Kidney (tissue), 14 donors: ENCODE measurements around the gene PBOV1. TPM values are rescaled to one million over a fixed set of nuclear protein-coding genes. Genes with fewer than 3 reads are reported as not detected.

Experiments used
- DNase-seq, 5 donors: peaks; one replicate each; pipeline ENCODE4 v3.0.0-alpha.2; 2013 to 2020
- FAIRE-seq: peaks from 2 replicates; lab custom pipeline; 2012; peaks lifted over from hg19 to GRCh38; lab: Jason Lieb, UNC
- H3K27ac ChIP-seq, 2 donors: one replicate each; pipeline ENCODE4 v1.7.0; 2013; ENCODE audit warnings: low read depth in 2 of 2, low read length in 2 of 2, inconsistent platforms in 1 of 2
- H3K27me3 ChIP-seq: one replicate; pipeline ENCODE4 v1.7.1; 2013; ENCODE audit warnings: low read length, inconsistent platforms; ENCODE audit not compliant: control insufficient read depth, insufficient read depth
- H3K36me3 ChIP-seq, 3 donors: one replicate each; pipeline versions ENCODE4 v1.7.0 to v1.7.1; 2013; ENCODE audit warnings: low read length in 3 of 3, control low read depth in 1 of 3, inconsistent platforms in 1 of 3; ENCODE audit not compliant: insufficient read depth in 3 of 3, control insufficient read depth in 2 of 3
- H3K4me1 ChIP-seq, 3 donors: one replicate each; pipeline versions ENCODE4 v1.7.0 to v1.7.1; 2013; ENCODE audit warnings: low read length in 3 of 3, inconsistent platforms in 1 of 3, low read depth in 1 of 3; ENCODE audit not compliant: control insufficient read depth in 2 of 3, insufficient read depth in 2 of 3
- H3K4me3 ChIP-seq, 3 donors: one replicate each; pipeline versions ENCODE4 v1.7.0 to v1.8.1; 2013; ENCODE audit warnings: low read length in 3 of 3, control low read depth in 1 of 3, inconsistent platforms in 1 of 3
- H3K9ac ChIP-seq, 3 donors: one replicate each; pipeline versions ENCODE4 v1.7.0 to v1.7.1; 2013; ENCODE audit warnings: low read length in 3 of 3, control low read depth in 1 of 3, inconsistent platforms in 1 of 3
- H3K9me3 ChIP-seq, 3 donors: one replicate each; pipeline versions ENCODE4 v1.7.0 to v1.7.1; 2013; ENCODE audit warnings: low read length in 3 of 3, control low read depth in 1 of 3, inconsistent platforms in 1 of 3; ENCODE audit not compliant: control insufficient read depth in 2 of 3, insufficient read depth in 1 of 3
- intact Hi-C: fragments of 100-400 bp; cut with DNase I; formaldehyde crosslinking; loops from one replicate; pipeline ENCODE4 v1.11.1; 2022
- polyA plus RNA-seq: library from polyadenylated mRNA; stranded (reverse); fragments of 350-450 nt; fragmentation: Illumina TruSeq; extraction: RNeasy Lipid Tissue Mini Kit (QIAGEN cat#74804); gene quantifications from one replicate; pipeline ENCODE4 v1.2.3, GENCODE V29; 2014; ENCODE audit warnings: low read depth, low replicate concordance; ENCODE audit not compliant: insufficient read depth
- total RNA-seq: library from RNA; stranded (reverse); fragmentation: NEBNext Ultra II Directional; extraction: Animal tissue kit (Norgen Biotek cat#: 25700); gene quantifications from one replicate; pipeline ENCODE4 v1.2.1, GENCODE V29; 2021
- TF ChIP-seq, protein P1 (sequence below): IDR thresholded peaks from 3 replicates; pipeline ENCODE4 v1.5.1; 2012; ENCODE audit warnings: mild to moderate bottlenecking, moderate library complexity, borderline replicate concordance; ENCODE audit not compliant: insufficient read depth; ENCODE audit errors: extremely low read depth
- donor health status: control.
- donor health status: control.
- donor health status: control.
- donor health status: control.
- donor health status: control.
- donor health status: DM: yes; HTN: yes; CAD: no.
- donor health status: Normal renal cell carcinoma (clear cell type).

PBOV1 gene
- total and polyA plus RNA-seq, 2 donors from 2014 or later: not detected

DNA sequence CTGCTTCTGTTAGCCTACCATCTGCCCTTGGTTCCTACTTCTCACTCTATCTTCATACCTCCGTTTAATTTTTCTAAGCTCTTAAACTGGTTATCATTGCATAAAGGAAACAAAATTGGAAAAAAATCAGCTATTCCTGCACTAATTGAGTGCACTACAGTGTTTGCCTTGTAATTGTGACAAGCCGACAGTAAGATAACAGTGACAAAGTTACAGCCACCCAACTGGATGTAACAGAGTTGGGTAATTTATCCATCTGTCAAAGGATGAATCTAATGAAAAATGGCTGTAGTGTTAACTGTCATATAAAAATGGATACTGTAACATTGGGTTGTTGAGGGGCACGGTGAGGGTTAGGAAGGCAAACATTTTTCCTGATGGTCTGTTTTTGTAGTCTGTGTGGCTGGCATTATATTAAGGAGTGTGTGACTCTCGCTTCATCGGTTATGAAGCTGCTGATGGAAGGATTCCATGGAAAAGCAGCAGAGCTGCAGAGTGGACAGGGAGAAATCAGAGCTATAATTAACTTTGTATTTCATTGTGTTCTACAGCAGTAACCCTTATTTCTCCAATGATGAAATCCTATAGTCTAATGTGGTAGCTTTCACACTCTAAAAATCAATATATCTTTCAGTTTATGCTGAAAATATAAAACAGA lies 12.7 kb downstream of the PBOV1 start:
- H3K4me1 ChIP-seq: no peaks in the 10 kb centered on the region
- H3K27ac ChIP-seq: no peak overlapping the region
- FAIRE-seq (no peak), DNase-seq (no peak)
- no peaks in the 10 kb centered on the region for H3K27me3 ChIP-seq
- intact Hi-C loops: no loop called here
- no peaks in the 10 kb centered on the region for H3K9me3 ChIP-seq
- TF ChIP-seq, protein P1, sequence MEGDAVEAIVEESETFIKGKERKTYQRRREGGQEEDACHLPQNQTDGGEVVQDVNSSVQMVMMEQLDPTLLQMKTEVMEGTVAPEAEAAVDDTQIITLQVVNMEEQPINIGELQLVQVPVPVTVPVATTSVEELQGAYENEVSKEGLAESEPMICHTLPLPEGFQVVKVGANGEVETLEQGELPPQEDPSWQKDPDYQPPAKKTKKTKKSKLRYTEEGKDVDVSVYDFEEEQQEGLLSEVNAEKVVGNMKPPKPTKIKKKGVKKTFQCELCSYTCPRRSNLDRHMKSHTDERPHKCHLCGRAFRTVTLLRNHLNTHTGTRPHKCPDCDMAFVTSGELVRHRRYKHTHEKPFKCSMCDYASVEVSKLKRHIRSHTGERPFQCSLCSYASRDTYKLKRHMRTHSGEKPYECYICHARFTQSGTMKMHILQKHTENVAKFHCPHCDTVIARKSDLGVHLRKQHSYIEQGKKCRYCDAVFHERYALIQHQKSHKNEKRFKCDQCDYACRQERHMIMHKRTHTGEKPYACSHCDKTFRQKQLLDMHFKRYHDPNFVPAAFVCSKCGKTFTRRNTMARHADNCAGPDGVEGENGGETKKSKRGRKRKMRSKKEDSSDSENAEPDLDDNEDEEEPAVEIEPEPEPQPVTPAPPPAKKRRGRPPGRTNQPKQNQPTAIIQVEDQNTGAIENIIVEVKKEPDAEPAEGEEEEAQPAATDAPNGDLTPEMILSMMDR: no peak
- no peak overlapping the region for H3K9ac ChIP-seq
- no peak overlapping the region for H3K4me3 ChIP-seq
- no peaks in the 10 kb centered on the region for H3K36me3 ChIP-seq

DNA sequence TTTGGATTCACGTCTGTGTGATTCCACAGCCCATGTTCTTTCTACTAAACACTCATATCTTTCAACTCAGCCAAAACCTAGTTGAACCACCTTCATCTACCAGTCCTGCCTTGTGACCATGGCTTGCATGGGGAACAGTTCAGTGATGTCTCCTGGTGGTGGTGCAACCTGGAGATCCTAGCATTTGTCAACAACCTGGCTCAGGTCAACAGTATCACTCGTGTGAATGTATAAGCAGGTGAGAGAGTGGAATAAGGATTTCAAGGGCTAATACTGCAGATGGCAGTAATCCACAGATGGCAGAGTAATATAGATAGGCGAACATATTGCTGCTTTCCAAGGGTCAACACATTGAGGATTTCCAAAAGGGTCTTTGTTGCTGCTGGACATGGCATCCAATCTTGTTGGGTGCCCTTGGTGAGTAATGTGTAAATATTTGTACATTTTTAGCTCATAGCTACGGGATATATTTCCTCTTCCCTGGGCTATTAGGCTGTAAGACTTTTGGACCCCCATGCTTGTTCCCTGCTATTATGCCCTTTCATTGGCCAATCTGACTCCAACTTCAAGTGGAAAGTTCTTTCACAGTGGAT lies 13.4 kb downstream of the PBOV1 start:
- H3K9ac ChIP-seq: no peak overlapping the region
- H3K4me1 ChIP-seq: no peaks in the 10 kb centered on the region
- H3K4me3 ChIP-seq: no peak overlapping the region
- FAIRE-seq (no peak), DNase-seq (no peak)
- H3K27me3 ChIP-seq: no peaks in the 10 kb centered on the region
- TF ChIP-seq, protein P1: no peak
- no peaks in the 10 kb centered on the region for H3K9me3 ChIP-seq
- H3K36me3 ChIP-seq: no peaks in the 10 kb centered on the region
- no peak overlapping the region for H3K27ac ChIP-seq
- intact Hi-C loops: no loop called here

DNA sequence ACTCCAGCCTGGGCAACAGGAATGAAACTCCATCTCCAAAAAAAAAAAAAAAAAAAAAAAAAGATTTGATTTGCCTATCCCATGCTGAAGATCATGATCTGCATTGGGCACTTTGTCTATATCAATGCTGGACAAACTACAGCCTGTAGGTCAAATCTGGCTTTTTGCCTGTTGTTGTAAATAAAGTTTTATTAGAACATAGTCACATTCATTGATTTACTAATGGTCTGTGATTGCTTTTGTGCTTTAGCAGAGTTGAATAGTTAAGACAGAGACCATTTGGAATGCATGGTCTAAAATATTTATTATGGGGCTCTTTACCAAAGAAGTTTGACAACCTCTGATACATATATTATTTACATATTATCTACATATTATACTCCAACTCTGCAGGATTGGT lies 14.0 kb downstream of the PBOV1 start:
- no peaks in the 10 kb centered on the region for H3K9me3 ChIP-seq
- intact Hi-C loops: no loop called here
- no peak overlapping the region for H3K9ac ChIP-seq
- FAIRE-seq (no peak), DNase-seq (no peak)
- no peaks in the 10 kb centered on the region for H3K27me3 ChIP-seq
- H3K27ac ChIP-seq: no peak overlapping the region
- H3K4me1 ChIP-seq: no peaks in the 10 kb centered on the region
- TF ChIP-seq, protein P1: no peak
- H3K36me3 ChIP-seq: no peaks in the 10 kb centered on the region
- H3K4me3 ChIP-seq: no peak overlapping the region
